K562 (cell line): ENCODE measurements around the gene SCN7A. TPM values are rescaled to one million over a fixed set of nuclear protein-coding genes. Genes with fewer than 3 reads are reported as not detected.
A peak's percentile ranks its signal among the peaks of the same experiment; 100 is the strongest.

Experiments used
- ADNP ChIP-seq: fragments of 200-800 bp; sonication (Bioruptor generic); IDR thresholded peaks from 2 replicates; pipeline ENCODE4 v1.6.1; 2016; ENCODE audit warnings: missing genetic modification characterization, missing compliant biosample characterization
- DPF2 ChIP-seq: fragments of 450-650 bp; IDR thresholded peaks from 2 replicates; pipeline ENCODE4 v1.6.1; 2016
- EZH2 ChIP-seq: IDR thresholded peaks from 2 replicates; pipeline ENCODE4 v1.6.1; 2012; ENCODE audit warnings: low read depth, mild to moderate bottlenecking, inconsistent platforms, low read length, borderline replicate concordance
- FOS ChIP-seq: IDR thresholded peaks from 3 replicates; pipeline ENCODE4 v1.6.1; 2011; ENCODE audit not compliant: insufficient read length; ENCODE audit errors: extremely low read depth
- FOXJ3 ChIP-seq: sonication (generic); formaldehyde crosslinking; IDR thresholded peaks from 2 replicates; pipeline ENCODE4 v1.4.0; 2020; ENCODE audit warnings: mild to moderate bottlenecking, missing genetic modification reagents
- HCFC1 ChIP-seq: IDR thresholded peaks from 2 replicates; pipeline ENCODE4 v1.6.1; 2012; ENCODE audit warnings: low read depth, low read length, improper control_type of control experiment
- KDM5B ChIP-seq: fragments of 200-600 bp; sonication (generic); IDR thresholded peaks from 2 replicates; pipeline ENCODE4 v1.6.1; 2012; ENCODE audit warnings: low read depth, mild to moderate bottlenecking, moderate library complexity, low read length, control low read depth, inconsistent platforms; ENCODE audit not compliant: insufficient replicate concordance
- KHSRP ChIP-seq: fragments of 450-650 bp; IDR thresholded peaks from 2 replicates; pipeline ENCODE4 v1.6.1; 2017
- NCOA4 ChIP-seq: fragments of 450-650 bp; IDR thresholded peaks from 2 replicates; pipeline ENCODE4 v1.6.1; 2018; ENCODE audit warnings: mild to moderate bottlenecking; ENCODE audit not compliant: partially characterized antibody
- NFRKB ChIP-seq: fragments of 450-650 bp; IDR thresholded peaks from 2 replicates; pipeline ENCODE4 v1.6.1; 2016; ENCODE audit warnings: low read depth
- RBFOX2 ChIP-seq: fragments of 200-400 bp; formaldehyde crosslinking; IDR thresholded peaks from 2 replicates; pipeline ENCODE4 v1.6.1; 2017; ENCODE audit warnings: low read depth, mild to moderate bottlenecking, low read length, moderate library complexity
- SP1 ChIP-seq: sonication (generic); formaldehyde crosslinking; IDR thresholded peaks from 2 replicates; pipeline ENCODE4 v1.8.1; 2022; ENCODE audit warnings: mild to moderate bottlenecking, missing genetic modification reagents
- SRSF7 ChIP-seq: fragments of 200-400 bp; formaldehyde crosslinking; optimal IDR thresholded peaks from 2 replicates; pipeline ENCODE3; 2017; ENCODE audit warnings: mild to moderate bottlenecking, low read depth, low read length
- TRIM24 ChIP-seq, 2 experiments: fragments of 450-650 bp; IDR thresholded peaks; 2 replicates each; pipeline ENCODE4 v1.6.1; 2016
- ZC3H8 ChIP-seq: fragments of 450-650 bp; IDR thresholded peaks from 2 replicates; pipeline ENCODE4 v1.6.1; 2017
- ZNF143 ChIP-seq: sonication (generic); formaldehyde crosslinking; IDR thresholded peaks from 2 replicates; pipeline ENCODE4 v1.9.0; 2022; ENCODE audit warnings: mild to moderate bottlenecking, missing genetic modification reagents
- ZNF589 ChIP-seq: fragments of 200-800 bp; sonication (Bioruptor generic); IDR thresholded peaks from 2 replicates; pipeline ENCODE4 v1.6.1; 2016; ENCODE audit warnings: low read depth, missing genetic modification characterization, missing compliant biosample characterization
- polyA plus RNA-seq, 8 experiments: library from polyadenylated mRNA; depleted of rRNA in 4 of 8; stranded (reverse) in 5 of 8; unstranded in 3 of 8; fragments of >200 nt; fragmentation: Nextera tagmentation in 2 of 8; fragmentation: Illumina TruSeq in 1 of 8; extraction: Ambion mirVana in 2 of 8; extraction: Trizol in 1 of 8; gene quantifications; 2 replicates each; pipeline versions ENCODE4 v1.2.1 to v1.2.3, GENCODE V29; 2011 to 2014; ENCODE audit warnings: inconsistent platforms in 1 of 8, missing spikeins in 1 of 8
- total RNA-seq, 7 experiments: library from RNA; depleted of rRNA in 6 of 7; stranded (reverse); fragments of >200 nt in 6 of 7; fragmentation: Illumina TruSeq in 2 of 7; extraction: Trizol in 2 of 7; gene quantifications; 2 replicates each; pipeline versions ENCODE4 v1.2.1 to v1.2.3, GENCODE V29; 2011 to 2021; ENCODE audit warnings: low replicate concordance in 1 of 7
- TF ChIP-seq, protein P1 (sequence below): fragments of 450-650 bp; IDR thresholded peaks from 2 replicates; pipeline ENCODE4 v1.6.1; 2017; ENCODE audit warnings: antibody characterized with exemption
- TF ChIP-seq, protein P2 (sequence below): fragments of 200-800 bp; sonication (Bioruptor generic); IDR thresholded peaks from 2 replicates; pipeline ENCODE4 v1.6.1; 2017; ENCODE audit warnings: missing genetic modification characterization, missing compliant biosample characterization
- TF ChIP-seq, protein P3 (sequence below): IDR thresholded peaks from 2 replicates; pipeline ENCODE4 v1.6.1; 2011; ENCODE audit warnings: borderline replicate concordance, low read depth, mild to moderate bottlenecking, moderate library complexity, low read length; ENCODE audit not compliant: insufficient read depth, poor library complexity, severe bottlenecking
- TF ChIP-seq, protein P4 (sequence below): fragments of 450-650 bp; conservative IDR thresholded peaks from 2 replicates; pipeline ENCODE4 v1.6.1; 2016; ENCODE audit warnings: missing genetic modification characterization, low read depth, mild to moderate bottlenecking, control low read depth, missing compliant biosample characterization
- TF ChIP-seq, protein P5 (sequence below): fragments of 450-650 bp; IDR thresholded peaks from 2 replicates; pipeline ENCODE4 v1.6.1; 2016; ENCODE audit warnings: low read depth, mild to moderate bottlenecking, moderate library complexity

SCN7A gene
- total and polyA plus RNA-seq, 9 of the 15 experiments (the other 6 are each of a cell fraction or from before 2014, with no cell fraction given), result under 0.01 to 0.05 (median 0.03) TPM; not detected in 3

DNA sequence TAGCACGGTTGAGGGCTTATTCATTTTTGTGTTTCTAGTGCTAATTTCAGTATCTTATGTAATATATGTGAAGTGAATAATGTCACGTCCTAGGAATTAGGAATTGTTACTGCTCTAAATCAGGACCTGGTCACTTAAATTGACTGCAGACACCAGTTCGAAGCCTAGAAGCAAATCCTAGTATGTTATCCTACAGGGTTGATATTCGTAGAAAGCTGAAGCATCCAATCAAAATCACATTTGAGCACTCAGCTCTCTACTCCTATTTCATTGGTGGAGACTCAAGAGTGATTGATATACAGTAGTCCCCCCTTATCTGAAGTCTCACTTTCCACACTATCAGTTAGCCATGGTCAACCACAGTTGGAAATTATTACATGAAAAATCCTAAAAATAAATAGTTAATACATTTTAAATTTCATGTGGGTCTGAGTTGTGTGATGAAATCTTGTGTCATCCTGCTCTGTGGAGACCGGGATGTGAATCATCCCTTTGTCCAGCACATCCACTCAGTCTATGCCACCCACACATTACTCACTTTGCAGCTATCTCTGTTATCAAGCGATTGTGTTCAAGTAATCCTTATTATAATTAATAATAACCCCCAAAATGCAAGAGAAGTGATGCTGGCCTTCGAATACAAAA lies 83.1 kb downstream of the SCN7A start (continued):
- TF ChIP-seq TRIM24 (IDR thresholded peaks at IDR 0.05) (peak; percentile 82 to 87; a peak in 3 of 4 replicates), NCOA4 (no peak), NFRKB (peak; percentile 52; the same call in 1 of the 2 replicates), ZNF589 (peak; percentile 98), DPF2 (peak; percentile 84; the same call in 1 of the 2 replicates), FOS (peak; percentile 32), KHSRP (no peak), SP1 (no peak), RBFOX2 (no peak), ZC3H8 (no peak), ZNF143 (CRISPR knock-in tag) (no peak), ADNP (tag) (no peak), SRSF7 (no peak), HCFC1 (no peak), EZH2 (no peak), KDM5B (no peak), FOXJ3 (no peak)
- TF ChIP-seq, protein P1, sequence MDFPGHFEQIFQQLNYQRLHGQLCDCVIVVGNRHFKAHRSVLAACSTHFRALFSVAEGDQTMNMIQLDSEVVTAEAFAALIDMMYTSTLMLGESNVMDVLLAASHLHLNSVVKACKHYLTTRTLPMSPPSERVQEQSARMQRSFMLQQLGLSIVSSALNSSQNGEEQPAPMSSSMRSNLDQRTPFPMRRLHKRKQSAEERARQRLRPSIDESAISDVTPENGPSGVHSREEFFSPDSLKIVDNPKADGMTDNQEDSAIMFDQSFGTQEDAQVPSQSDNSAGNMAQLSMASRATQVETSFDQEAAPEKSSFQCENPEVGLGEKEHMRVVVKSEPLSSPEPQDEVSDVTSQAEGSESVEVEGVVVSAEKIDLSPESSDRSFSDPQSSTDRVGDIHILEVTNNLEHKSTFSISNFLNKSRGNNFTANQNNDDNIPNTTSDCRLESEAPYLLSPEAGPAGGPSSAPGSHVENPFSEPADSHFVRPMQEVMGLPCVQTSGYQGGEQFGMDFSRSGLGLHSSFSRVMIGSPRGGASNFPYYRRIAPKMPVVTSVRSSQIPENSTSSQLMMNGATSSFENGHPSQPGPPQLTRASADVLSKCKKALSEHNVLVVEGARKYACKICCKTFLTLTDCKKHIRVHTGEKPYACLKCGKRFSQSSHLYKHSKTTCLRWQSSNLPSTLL, result no peak
- TF ChIP-seq, protein P2, sequence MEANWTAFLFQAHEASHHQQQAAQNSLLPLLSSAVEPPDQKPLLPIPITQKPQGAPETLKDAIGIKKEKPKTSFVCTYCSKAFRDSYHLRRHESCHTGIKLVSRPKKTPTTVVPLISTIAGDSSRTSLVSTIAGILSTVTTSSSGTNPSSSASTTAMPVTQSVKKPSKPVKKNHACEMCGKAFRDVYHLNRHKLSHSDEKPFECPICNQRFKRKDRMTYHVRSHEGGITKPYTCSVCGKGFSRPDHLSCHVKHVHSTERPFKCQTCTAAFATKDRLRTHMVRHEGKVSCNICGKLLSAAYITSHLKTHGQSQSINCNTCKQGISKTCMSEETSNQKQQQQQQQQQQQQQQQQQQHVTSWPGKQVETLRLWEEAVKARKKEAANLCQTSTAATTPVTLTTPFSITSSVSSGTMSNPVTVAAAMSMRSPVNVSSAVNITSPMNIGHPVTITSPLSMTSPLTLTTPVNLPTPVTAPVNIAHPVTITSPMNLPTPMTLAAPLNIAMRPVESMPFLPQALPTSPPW (CRISPR knock-in tag), result no peak
- TF ChIP-seq, protein P3, sequence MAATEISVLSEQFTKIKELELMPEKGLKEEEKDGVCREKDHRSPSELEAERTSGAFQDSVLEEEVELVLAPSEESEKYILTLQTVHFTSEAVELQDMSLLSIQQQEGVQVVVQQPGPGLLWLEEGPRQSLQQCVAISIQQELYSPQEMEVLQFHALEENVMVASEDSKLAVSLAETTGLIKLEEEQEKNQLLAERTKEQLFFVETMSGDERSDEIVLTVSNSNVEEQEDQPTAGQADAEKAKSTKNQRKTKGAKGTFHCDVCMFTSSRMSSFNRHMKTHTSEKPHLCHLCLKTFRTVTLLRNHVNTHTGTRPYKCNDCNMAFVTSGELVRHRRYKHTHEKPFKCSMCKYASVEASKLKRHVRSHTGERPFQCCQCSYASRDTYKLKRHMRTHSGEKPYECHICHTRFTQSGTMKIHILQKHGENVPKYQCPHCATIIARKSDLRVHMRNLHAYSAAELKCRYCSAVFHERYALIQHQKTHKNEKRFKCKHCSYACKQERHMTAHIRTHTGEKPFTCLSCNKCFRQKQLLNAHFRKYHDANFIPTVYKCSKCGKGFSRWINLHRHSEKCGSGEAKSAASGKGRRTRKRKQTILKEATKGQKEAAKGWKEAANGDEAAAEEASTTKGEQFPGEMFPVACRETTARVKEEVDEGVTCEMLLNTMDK, result no peak
- TF ChIP-seq, protein P4, sequence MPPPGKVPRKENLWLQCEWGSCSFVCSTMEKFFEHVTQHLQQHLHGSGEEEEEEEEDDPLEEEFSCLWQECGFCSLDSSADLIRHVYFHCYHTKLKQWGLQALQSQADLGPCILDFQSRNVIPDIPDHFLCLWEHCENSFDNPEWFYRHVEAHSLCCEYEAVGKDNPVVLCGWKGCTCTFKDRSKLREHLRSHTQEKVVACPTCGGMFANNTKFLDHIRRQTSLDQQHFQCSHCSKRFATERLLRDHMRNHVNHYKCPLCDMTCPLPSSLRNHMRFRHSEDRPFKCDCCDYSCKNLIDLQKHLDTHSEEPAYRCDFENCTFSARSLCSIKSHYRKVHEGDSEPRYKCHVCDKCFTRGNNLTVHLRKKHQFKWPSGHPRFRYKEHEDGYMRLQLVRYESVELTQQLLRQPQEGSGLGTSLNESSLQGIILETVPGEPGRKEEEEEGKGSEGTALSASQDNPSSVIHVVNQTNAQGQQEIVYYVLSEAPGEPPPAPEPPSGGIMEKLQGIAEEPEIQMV (tag), result no peak
- TF ChIP-seq, protein P5, sequence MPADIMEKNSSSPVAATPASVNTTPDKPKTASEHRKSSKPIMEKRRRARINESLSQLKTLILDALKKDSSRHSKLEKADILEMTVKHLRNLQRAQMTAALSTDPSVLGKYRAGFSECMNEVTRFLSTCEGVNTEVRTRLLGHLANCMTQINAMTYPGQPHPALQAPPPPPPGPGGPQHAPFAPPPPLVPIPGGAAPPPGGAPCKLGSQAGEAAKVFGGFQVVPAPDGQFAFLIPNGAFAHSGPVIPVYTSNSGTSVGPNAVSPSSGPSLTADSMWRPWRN, result no peak
